ENCODE results near the gene CD36. TPM values are rescaled to one million over a fixed set of nuclear protein-coding genes. Genes with fewer than 3 reads are reported as not detected.

CD36 gene
- total RNA-seq, 4 donors from 2014 or later, result 210 to 375 (median 311) TPM

DNA sequence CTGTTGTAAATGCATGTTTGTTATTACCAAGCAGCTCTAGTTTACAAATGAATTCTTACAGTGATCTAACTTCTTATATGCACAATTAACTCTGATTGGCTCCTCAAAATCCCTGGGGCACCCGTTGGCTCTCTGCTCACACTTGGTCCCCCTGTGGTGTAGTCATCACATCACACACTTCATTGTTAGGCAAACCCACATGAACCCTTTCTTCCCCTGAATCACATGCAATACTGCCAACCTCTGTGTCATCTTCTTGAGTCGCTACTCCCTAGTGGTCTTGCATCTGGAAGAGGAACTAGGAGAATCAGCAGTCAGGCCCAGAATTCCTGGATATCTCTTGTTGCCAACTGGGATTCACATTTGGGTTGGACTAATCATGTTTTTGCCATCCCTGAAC, 73.1 kb downstream of the CD36 start:
- ATAC-seq (no peak), DNase-seq (peak in 1 of 2 donors; percentile 13)
- no peaks in the 10 kb centered on the region for H3K9me3 ChIP-seq

DNA sequence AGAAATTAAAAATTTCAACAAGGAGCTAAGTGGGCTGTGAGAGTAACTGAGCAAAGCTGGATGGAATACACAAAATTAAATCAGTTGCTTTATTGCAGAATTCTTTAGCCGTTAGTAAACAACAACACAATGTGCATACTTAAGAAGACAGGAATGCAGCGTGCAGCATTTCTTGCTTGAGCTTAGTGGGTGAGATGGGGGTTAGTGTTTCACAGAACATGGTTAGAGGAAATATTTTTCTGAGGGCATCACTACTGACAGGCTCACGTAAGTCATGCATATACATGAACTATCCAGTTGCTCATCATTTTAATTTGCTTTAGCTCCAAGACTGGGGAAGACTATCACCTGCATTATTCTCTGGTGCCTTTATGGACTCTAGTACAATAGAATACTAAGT, 80.8 kb downstream of the CD36 start:
- Histone ChIP-seq H3K4me1 (peaks cover 0 to 4% of the 10 kb centered on the region in 2 donors), H3K4me3 (no peak overlapping the region), H3K27me3 (no peaks in the 10 kb centered on the region), H3K27ac (no peak overlapping the region), H3K36me3 (no peaks in the 10 kb centered on the region), H3K9me3 (no peaks in the 10 kb centered on the region)
- no peak for TF ChIP-seq POLR2A (IDR thresholded peaks at IDR 0.05)
- TF ChIP-seq, protein P1, sequence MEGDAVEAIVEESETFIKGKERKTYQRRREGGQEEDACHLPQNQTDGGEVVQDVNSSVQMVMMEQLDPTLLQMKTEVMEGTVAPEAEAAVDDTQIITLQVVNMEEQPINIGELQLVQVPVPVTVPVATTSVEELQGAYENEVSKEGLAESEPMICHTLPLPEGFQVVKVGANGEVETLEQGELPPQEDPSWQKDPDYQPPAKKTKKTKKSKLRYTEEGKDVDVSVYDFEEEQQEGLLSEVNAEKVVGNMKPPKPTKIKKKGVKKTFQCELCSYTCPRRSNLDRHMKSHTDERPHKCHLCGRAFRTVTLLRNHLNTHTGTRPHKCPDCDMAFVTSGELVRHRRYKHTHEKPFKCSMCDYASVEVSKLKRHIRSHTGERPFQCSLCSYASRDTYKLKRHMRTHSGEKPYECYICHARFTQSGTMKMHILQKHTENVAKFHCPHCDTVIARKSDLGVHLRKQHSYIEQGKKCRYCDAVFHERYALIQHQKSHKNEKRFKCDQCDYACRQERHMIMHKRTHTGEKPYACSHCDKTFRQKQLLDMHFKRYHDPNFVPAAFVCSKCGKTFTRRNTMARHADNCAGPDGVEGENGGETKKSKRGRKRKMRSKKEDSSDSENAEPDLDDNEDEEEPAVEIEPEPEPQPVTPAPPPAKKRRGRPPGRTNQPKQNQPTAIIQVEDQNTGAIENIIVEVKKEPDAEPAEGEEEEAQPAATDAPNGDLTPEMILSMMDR (IDR thresholded peaks at IDR 0.05 in 4 of 5, conservative IDR thresholded peaks at IDR 0.05 in 1 of 5), result no peak
- no peak for ATAC-seq
- in situ Hi-C loops (cut with MboI; ENCODE audit: low sequenced_read_pairs in 4 of 4), result loop anchor here in 2 of 4 donors (25.0 kb wide), 1 partner anchor 543 kb away; no protein-coding TSS in a partner anchor
- no peak for DNase-seq
- intact Hi-C loops (cut with DNase I; ENCODE audit: low total_unique reads), result no loop called here

More for the DNA sequence above, 73.1 kb downstream of the CD36 start:
- intact Hi-C loops (cut with DNase I; ENCODE audit: low total_unique reads), result no loop called here
- Histone ChIP-seq H3K27ac (no peak overlapping the region), H3K36me3 (no peaks in the 10 kb centered on the region), H3K27me3 (no peaks in the 10 kb centered on the region), H3K4me1 (no peaks in the 10 kb centered on the region), H3K4me3 (no peak overlapping the region)
- in situ Hi-C loops (cut with MboI; ENCODE audit: low sequenced_read_pairs in 4 of 4), result loop anchor here in 2 of 4 donors (25.0 kb wide), 1 partner anchor 551 kb away; no protein-coding TSS in a partner anchor
- TF ChIP-seq, protein P1 (IDR thresholded peaks at IDR 0.05 in 4 of 5, conservative IDR thresholded peaks at IDR 0.05 in 1 of 5), result no peak
- no peak for TF ChIP-seq POLR2A (IDR thresholded peaks at IDR 0.05)

DNA sequence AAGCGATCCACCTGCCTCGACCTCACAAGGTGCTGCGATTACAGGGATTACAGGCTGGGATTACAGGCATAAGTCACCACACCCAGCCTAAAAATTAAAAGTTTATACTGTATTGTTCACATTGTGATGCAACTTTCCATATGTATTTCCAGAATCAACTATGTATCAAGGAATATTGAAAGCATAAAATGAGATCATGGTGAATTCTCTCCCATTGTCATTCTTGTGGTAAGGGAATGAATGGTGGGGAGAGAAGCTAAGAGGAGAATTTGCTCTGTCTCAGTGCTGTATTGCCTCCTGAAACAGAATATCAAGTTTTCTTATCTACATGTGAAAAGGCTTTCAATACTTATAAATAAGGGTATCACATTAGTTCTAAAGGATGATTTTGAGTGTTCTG, 81.7 kb downstream of the CD36 start:
- no peaks in the 10 kb centered on the region for H3K9me3 ChIP-seq

DNA sequence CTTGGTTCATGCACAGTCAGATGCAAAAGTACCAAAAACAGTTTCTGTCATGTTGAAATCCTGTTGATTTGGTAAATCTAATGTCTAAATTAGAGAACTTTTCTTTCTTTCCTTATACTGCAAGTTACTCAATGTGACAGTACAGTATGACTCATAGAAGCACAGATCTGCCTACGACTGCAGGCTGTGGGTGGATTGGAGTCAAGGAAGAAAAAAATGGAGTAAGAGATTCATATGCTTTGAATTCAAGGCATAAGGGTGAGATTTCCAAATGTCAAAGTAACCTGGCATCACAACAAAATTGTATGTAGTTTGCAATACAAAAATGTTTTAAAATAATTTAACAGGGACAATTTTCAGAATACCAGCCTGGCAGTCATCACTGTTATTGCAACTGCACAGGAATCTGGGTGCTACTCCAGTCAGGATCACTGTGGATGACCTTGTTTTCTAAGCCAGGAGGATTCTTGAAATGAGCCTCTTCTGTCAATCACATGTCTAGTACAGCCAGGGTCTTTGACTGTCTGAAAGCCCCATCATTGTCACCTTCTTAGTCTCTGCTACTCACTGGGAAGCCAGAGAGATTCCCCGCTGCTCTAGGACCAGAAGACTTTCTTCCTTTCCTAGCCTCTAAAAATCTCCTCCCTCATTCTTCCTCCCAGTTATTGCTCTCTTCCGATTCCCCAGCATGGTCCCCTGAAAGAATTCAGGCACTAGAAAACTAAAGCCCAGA, 83.6 kb downstream of the CD36 start:
- Histone ChIP-seq H3K4me1 (peaks cover 0 to 4% of the 10 kb centered on the region in 2 donors), H3K9me3 (no peaks in the 10 kb centered on the region), H3K27ac (peak overlapping the region in 2 of 4 donors; percentile 45 to 54), H3K36me3 (no peaks in the 10 kb centered on the region), H3K27me3 (no peaks in the 10 kb centered on the region), H3K4me3 (no peak overlapping the region)
- in situ Hi-C loops (cut with MboI; ENCODE audit: low sequenced_read_pairs in 4 of 4) (loop anchor here in 2 of 4 donors (25.0 kb wide), 1 partner anchor 540 kb away; no protein-coding TSS in a partner anchor), intact Hi-C loops (cut with DNase I; ENCODE audit: low total_unique reads) (loop anchor here (10.0 kb wide), 2 partner anchors 193 to 443 kb away; partner anchors contain the start of gene SEMA3C)
- ATAC-seq, result peak; percentile 77 to 81
- TF ChIP-seq, protein P1 (IDR thresholded peaks at IDR 0.05 in 4 of 5, conservative IDR thresholded peaks at IDR 0.05 in 1 of 5), result no peak
- no peak for TF ChIP-seq POLR2A (IDR thresholded peaks at IDR 0.05)
- no peak for DNase-seq

More for the DNA sequence above, 81.7 kb downstream of the CD36 start:
- H3K4me3 ChIP-seq, result no peak overlapping the region
- no peaks in the 10 kb centered on the region for H3K36me3 ChIP-seq
- H3K27ac ChIP-seq, result no peak overlapping the region
- TF ChIP-seq, protein P1 (IDR thresholded peaks at IDR 0.05 in 4 of 5, conservative IDR thresholded peaks at IDR 0.05 in 1 of 5), result no peak
- TF ChIP-seq POLR2A (IDR thresholded peaks at IDR 0.05), result no peak
- intact Hi-C loops (cut with DNase I; ENCODE audit: low total_unique reads), result loop anchor here (10.0 kb wide), 2 partner anchors 195 to 445 kb away; partner anchors contain the start of gene SEMA3C
- in situ Hi-C loops (cut with MboI; ENCODE audit: low sequenced_read_pairs in 4 of 4), result loop anchor here in 2 of 4 donors (25.0 kb wide), 1 partner anchor 542 kb away; no protein-coding TSS in a partner anchor
- H3K27me3 ChIP-seq, result no peaks in the 10 kb centered on the region
- ATAC-seq (no peak), DNase-seq (no peak)
- peaks cover 0 to 4% of the 10 kb centered on the region in 2 donors for H3K4me1 ChIP-seq

Measured in gastrocnemius medialis (tissue), 4 donors.